Lower leg skin (tissue), 4 donors: ENCODE results near the gene CCDC57. TPM values are rescaled to one million over a fixed set of nuclear protein-coding genes. Genes with fewer than 3 reads are reported as not detected.

Experiments used
- DNase-seq, 2 donors: peaks; one replicate each; pipeline ENCODE4 v3.0.0-alpha.2; 2019; ENCODE audit warnings: low spot score in 2 of 2
- H3K4me3 ChIP-seq: fragments of 200-600 bp; sonication (generic); 2 replicates; pipeline ENCODE4 v1.5.1; 2017; ENCODE audit warnings: mild to moderate bottlenecking, low read depth; ENCODE audit not compliant: poor library complexity, severe bottlenecking
- POLR2A ChIP-seq, 2 donors: fragments of 450-650 bp; IDR thresholded peaks; one replicate each; pipeline ENCODE4 v1.6.1; 2016 to 2017; ENCODE audit warnings: antibody characterized with exemption in 2 of 2, mild to moderate bottlenecking in 1 of 2, moderate library complexity in 1 of 2
- WGBS, 2 donors: methylation state at CpG; one replicate each; pipeline ENCODE4 v1.1.5; 2018; 5-methylcytosine and 5-hydroxymethylcytosine counted together
- intact Hi-C: fragments of 100-400 bp; cut with DNase I; formaldehyde crosslinking; loops from one replicate; pipeline ENCODE4 v1.15.0; 2023; ENCODE audit warnings: low total_unique reads
- total RNA-seq, 4 donors: library from RNA; depleted of rRNA; stranded (reverse); fragments of >200 nt; gene quantifications; one replicate each; pipeline ENCODE4 v1.1.0, GENCODE V29; 2016
- TF ChIP-seq, protein P1 (sequence below), 3 donors: fragments of 450-650 bp; IDR thresholded peaks; one replicate each; pipeline ENCODE4 v1.5.1; 2016; ENCODE audit warnings: antibody characterized with exemption in 3 of 3, mild to moderate bottlenecking in 3 of 3, moderate library complexity in 2 of 3

CCDC57 gene
- total RNA-seq, 4 donors from 2014 or later = 16.0 to 33.5 (median 31.5) TPM

DNA sequence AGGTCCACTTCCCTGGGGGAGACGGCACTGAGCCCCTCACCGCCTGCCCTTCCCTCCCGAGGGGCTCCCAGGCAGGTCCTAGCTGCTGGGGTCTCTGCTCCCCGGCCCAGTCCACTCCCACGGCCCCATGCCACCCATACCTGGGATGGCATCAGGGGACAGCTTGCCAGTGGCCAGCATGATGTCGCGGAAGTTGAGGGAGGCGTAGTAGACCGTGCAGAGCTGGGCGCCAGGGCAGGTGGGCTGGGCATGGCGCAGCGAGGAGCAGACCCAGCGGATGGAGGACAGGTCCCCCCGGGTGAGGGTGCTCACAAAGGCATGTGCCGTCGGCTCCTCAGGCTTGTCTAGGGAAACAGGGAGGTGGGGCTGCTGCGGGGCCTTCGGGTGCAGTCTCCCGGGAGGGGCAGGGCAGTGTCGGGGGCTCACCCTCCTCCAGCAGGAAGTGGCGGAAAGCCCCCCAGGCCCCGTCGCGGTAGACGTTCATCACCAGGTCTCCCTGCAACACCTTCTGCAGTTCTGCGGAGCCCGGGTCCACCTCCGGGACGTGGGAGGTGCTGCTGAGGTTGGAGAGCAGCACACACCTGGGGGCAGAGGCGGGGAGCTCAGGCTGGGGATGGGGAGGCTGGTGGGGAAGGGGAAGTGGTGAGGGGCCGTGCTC lies 128.1 kb downstream of the CCDC57 start:
- 90 to 93% methylated on average over 22 to 29 of the region's 31 CpGs for WGBS, 2 donors
- no peak overlapping the region for H3K4me3 ChIP-seq
- no peak for TF ChIP-seq POLR2A (IDR thresholded peaks at IDR 0.05)
- TF ChIP-seq, protein P1, sequence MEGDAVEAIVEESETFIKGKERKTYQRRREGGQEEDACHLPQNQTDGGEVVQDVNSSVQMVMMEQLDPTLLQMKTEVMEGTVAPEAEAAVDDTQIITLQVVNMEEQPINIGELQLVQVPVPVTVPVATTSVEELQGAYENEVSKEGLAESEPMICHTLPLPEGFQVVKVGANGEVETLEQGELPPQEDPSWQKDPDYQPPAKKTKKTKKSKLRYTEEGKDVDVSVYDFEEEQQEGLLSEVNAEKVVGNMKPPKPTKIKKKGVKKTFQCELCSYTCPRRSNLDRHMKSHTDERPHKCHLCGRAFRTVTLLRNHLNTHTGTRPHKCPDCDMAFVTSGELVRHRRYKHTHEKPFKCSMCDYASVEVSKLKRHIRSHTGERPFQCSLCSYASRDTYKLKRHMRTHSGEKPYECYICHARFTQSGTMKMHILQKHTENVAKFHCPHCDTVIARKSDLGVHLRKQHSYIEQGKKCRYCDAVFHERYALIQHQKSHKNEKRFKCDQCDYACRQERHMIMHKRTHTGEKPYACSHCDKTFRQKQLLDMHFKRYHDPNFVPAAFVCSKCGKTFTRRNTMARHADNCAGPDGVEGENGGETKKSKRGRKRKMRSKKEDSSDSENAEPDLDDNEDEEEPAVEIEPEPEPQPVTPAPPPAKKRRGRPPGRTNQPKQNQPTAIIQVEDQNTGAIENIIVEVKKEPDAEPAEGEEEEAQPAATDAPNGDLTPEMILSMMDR (IDR thresholded peaks at IDR 0.05) = no peak
- intact Hi-C loops = no loop called here
- DNase-seq = no peak

GRCh38 chr17:82083533-82084359 lies 128.9 kb downstream of the CCDC57 start:
- WGBS, 2 donors = 91 to 95% methylated on average over 28 to 41 of the region's 55 CpGs
- DNase-seq = no peak
- no peak for TF ChIP-seq POLR2A (IDR thresholded peaks at IDR 0.05)
- TF ChIP-seq, protein P1 (IDR thresholded peaks at IDR 0.05) = no peak
- no peak overlapping the region for H3K4me3 ChIP-seq
- intact Hi-C loops = no loop called here

DNA sequence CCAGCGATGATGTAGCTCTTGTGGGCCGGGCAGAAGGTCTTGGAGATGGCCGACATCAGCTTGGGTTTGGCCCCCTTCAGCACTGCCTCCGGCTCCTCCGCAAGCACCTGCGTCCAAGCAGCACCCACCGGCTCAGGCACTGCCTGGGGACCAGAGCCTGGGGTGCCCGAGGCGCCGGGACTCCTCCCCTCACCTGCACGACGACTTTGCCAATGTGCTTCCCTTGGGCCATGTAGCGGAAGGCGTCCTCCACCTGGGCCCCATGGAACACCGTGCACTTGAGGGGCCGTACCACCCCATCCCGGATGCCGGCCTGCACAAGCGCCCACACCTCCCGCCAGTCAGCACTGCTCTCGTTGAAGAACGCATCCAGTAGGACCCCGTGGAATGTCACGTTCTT lies 129.6 kb downstream of the CCDC57 start:
- intact Hi-C loops = no loop called here
- 89 to 94% methylated on average over 12 to 21 of the region's 24 CpGs for WGBS, 2 donors

DNA sequence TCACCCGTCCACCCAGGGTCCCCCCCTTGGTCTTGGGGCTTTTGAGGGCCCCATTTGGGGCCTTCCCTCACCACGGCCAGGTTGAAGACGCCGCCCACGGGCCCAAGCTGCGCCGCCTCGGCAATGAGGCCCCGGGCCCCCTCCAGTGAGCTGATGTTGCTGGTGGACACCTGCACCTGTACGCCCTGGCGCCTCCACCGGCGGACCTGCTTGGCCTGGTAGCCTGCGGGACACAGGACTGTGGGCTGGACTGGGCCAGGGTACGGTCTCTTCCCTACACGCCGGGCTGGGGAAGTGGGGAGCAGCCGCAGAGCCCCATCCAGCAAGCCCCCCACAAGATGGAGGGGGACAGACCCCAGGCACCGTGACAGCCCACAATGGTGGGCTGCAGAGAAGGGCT lies 130.2 kb downstream of the CCDC57 start:
- no peak for TF ChIP-seq POLR2A (IDR thresholded peaks at IDR 0.05)
- TF ChIP-seq, protein P1 (IDR thresholded peaks at IDR 0.05) = no peak
- intact Hi-C loops = no loop called here

More for the DNA sequence above, 129.6 kb downstream of the CCDC57 start:
- no peak for DNase-seq
- no peak overlapping the region for H3K4me3 ChIP-seq
- TF ChIP-seq, protein P1 (IDR thresholded peaks at IDR 0.05) = no peak
- TF ChIP-seq POLR2A (IDR thresholded peaks at IDR 0.05) = no peak

GRCh38 chr17:82081966-82082365 lies 130.7 kb downstream of the CCDC57 start:
- H3K4me3 ChIP-seq = no peak overlapping the region
- no peak for TF ChIP-seq POLR2A (IDR thresholded peaks at IDR 0.05)
- TF ChIP-seq, protein P1 (IDR thresholded peaks at IDR 0.05) = no peak
- WGBS, 2 donors = 90 to 92% methylated on average over 21 to 22 of the region's 22 CpGs
- DNase-seq = no peak
- intact Hi-C loops = no loop called here

More for the DNA sequence above, 130.2 kb downstream of the CCDC57 start:
- WGBS, 2 donors = 91 to 98% methylated on average over 13 to 19 of the region's 19 CpGs
- no peak for DNase-seq
- H3K4me3 ChIP-seq = no peak overlapping the region
